RWPE2 (cell line): ENCODE results near the gene ADIG.

Experiments
- ATAC-seq: fragments of 200-7000 bp; cut with Tn5 transposase; 3 replicates; pipeline ENCODE4 v1.9.1; 2021; ENCODE audit warnings: low read depth
- DNase-seq: peaks from one replicate; pipeline ENCODE4 v3.0.0-alpha.2; 2020; ENCODE audit warnings: low spot score
- H3K27ac ChIP-seq: fragments of 450-650 bp; 2 replicates; pipeline ENCODE4 v1.5.1; 2017; ENCODE audit warnings: mild to moderate bottlenecking; ENCODE audit not compliant: poor library complexity, severe bottlenecking
- H3K27me3 ChIP-seq: fragments of 250-450 bp; sonication (Bioruptor Pico); 2 replicates; pipeline ENCODE4 v1.5.1; 2021; ENCODE audit warnings: mild to moderate bottlenecking, moderate library complexity; ENCODE audit not compliant: insufficient read depth, poor library complexity, severe bottlenecking
- H3K36me3 ChIP-seq: fragments of 250-450 bp; sonication (Bioruptor Pico); 2 replicates; pipeline ENCODE4 v1.5.1; 2020; ENCODE audit warnings: low read depth, mild to moderate bottlenecking, moderate library complexity
- H3K4me1 ChIP-seq: fragments of 250-450 bp; sonication (Bioruptor Pico); 2 replicates; pipeline ENCODE4 v1.5.1; 2021; ENCODE audit warnings: mild to moderate bottlenecking, moderate library complexity; ENCODE audit not compliant: insufficient read depth, poor library complexity, severe bottlenecking
- H3K4me3 ChIP-seq: fragments of 250-450 bp; sonication (Bioruptor Pico); 2 replicates; pipeline ENCODE4 v1.5.1; 2021; ENCODE audit warnings: mild to moderate bottlenecking, moderate library complexity; ENCODE audit not compliant: severe bottlenecking
- H3K9me3 ChIP-seq: fragments of 250-450 bp; sonication (Bioruptor Pico); 2 replicates; pipeline ENCODE4 v1.5.1; 2021; ENCODE audit warnings: mild to moderate bottlenecking, moderate library complexity; ENCODE audit not compliant: severe bottlenecking
- TF ChIP-seq, protein P1 (sequence below): fragments of 450-650 bp; IDR thresholded peaks from one replicate; pipeline ENCODE4 v1.5.1; 2017; ENCODE audit warnings: mild to moderate bottlenecking, moderate library complexity; ENCODE audit not compliant: poor library complexity, severe bottlenecking

Gene ADIG

DNA sequence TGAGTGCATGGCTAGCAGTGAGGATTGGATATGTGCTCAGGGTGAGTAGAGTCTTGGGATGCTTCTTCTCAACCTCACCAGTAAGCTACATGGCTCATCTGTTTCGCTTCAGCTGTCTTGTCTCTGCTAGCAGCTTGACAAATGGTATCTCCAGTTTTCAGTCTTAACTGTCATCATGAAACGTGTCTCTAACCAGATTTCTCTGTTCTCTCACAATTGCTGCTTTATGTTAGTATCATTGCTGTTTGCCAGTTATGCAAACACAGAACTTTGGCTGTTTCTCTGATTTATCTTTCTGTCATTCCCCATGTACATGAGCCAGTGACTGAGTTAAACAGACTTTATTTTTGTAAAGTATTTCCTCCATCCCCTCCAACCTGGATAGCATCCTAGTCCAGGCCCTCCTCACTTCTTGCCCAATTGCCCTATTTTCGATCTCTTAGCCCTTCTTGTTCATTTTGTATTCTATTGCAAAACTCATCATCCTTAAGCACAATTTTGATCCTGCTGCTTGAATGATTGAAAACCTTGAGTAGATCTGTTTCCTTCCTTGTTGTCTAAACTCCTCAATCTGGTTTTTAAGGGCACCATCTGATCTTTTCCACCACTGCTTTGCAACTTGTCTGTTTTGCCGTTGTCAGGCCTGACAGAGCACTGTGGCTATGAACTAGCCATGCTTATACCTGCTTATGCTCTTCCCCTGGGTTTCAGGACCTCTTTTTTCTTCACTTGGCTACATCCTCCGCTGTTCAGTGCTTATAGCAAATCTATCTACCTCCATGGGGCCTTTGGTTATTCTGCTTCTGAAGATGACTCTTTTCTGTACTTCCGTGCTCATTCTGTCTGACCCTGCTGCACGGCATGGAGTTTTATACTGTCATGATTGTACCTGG lies 37.7 kb upstream of the ADIG start:
- peaks cover 99% of the 10 kb centered on the region for H3K36me3 ChIP-seq

DNA sequence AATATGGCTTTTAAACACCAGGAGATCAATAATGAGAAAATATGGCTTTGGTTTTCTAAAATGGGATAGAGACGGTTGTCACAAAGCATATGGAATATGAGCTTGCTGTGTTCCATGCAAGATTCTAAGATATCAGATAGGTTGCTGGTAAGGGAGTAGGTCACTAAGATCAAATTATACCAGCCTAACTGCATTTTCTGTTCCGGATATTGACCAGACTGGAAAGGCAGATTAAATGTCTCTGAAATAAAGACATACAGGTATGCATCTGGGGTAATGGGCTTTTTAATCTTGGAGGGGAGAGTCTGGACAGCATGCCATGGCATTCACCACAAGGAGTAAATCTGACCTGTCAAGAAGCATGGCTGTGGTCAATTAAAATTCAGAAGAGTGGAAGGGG lies 35.2 kb upstream of the ADIG start:
- peaks cover 99% of the 10 kb centered on the region for H3K36me3 ChIP-seq
- no peaks in the 10 kb centered on the region for H3K4me1 ChIP-seq
- ATAC-seq (no peak), DNase-seq (no peak)
- H3K27me3 ChIP-seq = no peaks in the 10 kb centered on the region
- TF ChIP-seq, protein P1, sequence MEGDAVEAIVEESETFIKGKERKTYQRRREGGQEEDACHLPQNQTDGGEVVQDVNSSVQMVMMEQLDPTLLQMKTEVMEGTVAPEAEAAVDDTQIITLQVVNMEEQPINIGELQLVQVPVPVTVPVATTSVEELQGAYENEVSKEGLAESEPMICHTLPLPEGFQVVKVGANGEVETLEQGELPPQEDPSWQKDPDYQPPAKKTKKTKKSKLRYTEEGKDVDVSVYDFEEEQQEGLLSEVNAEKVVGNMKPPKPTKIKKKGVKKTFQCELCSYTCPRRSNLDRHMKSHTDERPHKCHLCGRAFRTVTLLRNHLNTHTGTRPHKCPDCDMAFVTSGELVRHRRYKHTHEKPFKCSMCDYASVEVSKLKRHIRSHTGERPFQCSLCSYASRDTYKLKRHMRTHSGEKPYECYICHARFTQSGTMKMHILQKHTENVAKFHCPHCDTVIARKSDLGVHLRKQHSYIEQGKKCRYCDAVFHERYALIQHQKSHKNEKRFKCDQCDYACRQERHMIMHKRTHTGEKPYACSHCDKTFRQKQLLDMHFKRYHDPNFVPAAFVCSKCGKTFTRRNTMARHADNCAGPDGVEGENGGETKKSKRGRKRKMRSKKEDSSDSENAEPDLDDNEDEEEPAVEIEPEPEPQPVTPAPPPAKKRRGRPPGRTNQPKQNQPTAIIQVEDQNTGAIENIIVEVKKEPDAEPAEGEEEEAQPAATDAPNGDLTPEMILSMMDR = no peak
- H3K4me3 ChIP-seq = no peak overlapping the region
- H3K9me3 ChIP-seq = no peaks in the 10 kb centered on the region
- H3K27ac ChIP-seq = no peak overlapping the region

More for the DNA sequence above, 37.7 kb upstream of the ADIG start:
- H3K27ac ChIP-seq = no peak overlapping the region
- H3K4me1 ChIP-seq = no peaks in the 10 kb centered on the region
- no peaks in the 10 kb centered on the region for H3K9me3 ChIP-seq
- ATAC-seq = 0 out of 3 replicates have a peak, but pooled peaks have one; percentile 17
- DNase-seq = no peak
- no peaks in the 10 kb centered on the region for H3K27me3 ChIP-seq
- H3K4me3 ChIP-seq = no peak overlapping the region
- TF ChIP-seq, protein P1 = no peak

DNA sequence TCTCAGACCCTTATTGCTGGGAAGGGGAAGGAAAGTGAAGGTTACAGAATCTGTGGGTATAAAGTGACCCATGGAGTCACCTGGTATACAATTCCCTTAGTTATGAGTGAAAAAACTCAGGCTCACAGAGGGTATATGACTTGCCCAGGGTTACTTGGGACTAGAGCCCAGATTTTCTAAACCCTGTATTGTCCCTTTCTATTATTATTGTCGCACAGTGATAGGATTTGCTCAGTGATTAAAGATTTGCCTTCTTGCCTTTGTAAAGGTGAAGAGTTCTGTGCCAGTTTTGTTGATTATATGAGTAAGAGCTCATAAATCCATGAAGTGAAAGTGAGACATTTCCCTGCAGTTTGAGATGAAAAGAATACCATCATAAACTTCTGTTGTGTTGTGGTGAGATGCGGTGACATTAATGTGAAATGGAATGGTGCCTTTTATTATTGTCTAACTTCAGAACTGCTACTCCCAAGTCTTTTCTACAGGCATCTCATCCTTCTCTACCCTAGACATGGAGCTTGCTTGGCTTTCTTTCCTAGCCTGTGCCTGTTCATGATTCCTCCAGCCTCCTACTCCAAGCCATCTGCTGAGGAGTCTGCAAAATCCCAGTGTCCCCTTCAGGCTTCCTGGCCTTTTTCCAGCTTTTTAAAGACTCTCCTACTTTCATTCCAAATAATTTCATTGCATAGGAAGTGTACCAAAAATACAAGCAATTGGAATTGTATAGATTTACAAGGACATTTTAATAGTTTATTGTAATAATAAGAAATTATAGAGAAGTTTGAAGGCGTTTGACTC lies 33.5 kb upstream of the ADIG start:
- no peaks in the 10 kb centered on the region for H3K4me1 ChIP-seq
- H3K4me3 ChIP-seq = no peak overlapping the region
- H3K27me3 ChIP-seq = no peaks in the 10 kb centered on the region
- no peak overlapping the region for H3K27ac ChIP-seq
- TF ChIP-seq, protein P1 = no peak
- H3K36me3 ChIP-seq = peaks cover 99% of the 10 kb centered on the region
- ATAC-seq = no peak
- no peak for DNase-seq
- H3K9me3 ChIP-seq = no peaks in the 10 kb centered on the region

DNA sequence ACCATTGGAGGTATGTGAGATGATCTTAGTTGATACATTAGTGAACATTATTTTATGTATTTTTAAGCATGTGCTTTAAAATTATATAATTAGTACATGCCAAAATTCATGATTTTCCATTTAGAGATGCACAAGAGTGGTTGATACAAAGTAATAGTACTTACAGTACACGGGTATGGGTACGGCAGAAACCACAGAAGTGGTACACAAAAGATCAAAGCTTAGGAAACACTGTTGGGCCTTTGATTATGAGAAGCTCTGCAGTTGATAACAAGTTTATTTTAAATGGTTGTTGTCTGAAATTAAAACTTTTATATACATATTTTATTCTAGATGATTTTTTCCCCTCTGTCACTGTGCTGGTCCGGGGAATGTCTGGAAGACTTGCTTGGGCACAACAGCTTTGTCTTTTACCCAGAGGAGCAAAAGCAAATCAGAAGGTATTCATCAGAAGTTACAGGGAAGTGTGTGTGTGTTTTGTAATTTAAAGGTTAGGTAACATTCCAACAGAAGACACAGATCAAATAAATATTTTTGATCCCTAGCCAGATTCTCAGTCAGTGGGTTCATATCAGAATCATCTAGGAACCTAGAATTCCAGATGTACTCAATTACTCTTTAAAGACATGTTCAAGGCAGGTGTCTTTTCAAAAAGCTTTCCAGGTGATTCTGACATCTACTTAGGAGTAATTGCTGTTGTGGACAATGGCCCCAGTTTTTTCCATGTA lies 32.5 kb upstream of the ADIG start:
- no peaks in the 10 kb centered on the region for H3K9me3 ChIP-seq
- peaks cover 100% of the 10 kb centered on the region for H3K36me3 ChIP-seq
- no peak for DNase-seq

More for the DNA sequence above, 32.5 kb upstream of the ADIG start:
- Histone ChIP-seq H3K4me1 (no peaks in the 10 kb centered on the region), H3K27me3 (no peaks in the 10 kb centered on the region), H3K4me3 (no peak overlapping the region), H3K27ac (no peak overlapping the region)
- TF ChIP-seq, protein P1 = no peak
- ATAC-seq = no peak
